Cardiac muscle cell (in vitro differentiated cells and primary cell): ENCODE results near the gene ARHGEF26. TPM values are rescaled to one million over a fixed set of nuclear protein-coding genes. Genes with fewer than 3 reads are reported as not detected.

ENCODE experiments used
- DNase-seq, 2 donors: peaks; one replicate each; pipeline versions ENCODE4 v3.0.0 to v3.0.0-alpha.2; 2010 to 2017; ENCODE audit warnings: low read depth in 1 of 2, low spot score in 1 of 2
- H3K27ac ChIP-seq: fragments of 200-600 bp; sonication (generic); 2 replicates; pipeline ENCODE4 v1.5.1; 2016
- H3K27me3 ChIP-seq: fragments of 200-600 bp; sonication (generic); 2 replicates; pipeline ENCODE4 v1.6.0; 2016; ENCODE audit warnings: control low read depth
- H3K36me3 ChIP-seq: fragments of 200-600 bp; sonication (generic); 2 replicates; pipeline ENCODE4 v1.5.1; 2016; ENCODE audit warnings: control low read depth
- H3K4me1 ChIP-seq: fragments of 200-600 bp; sonication (generic); 2 replicates; pipeline ENCODE4 v1.8.1; 2017; ENCODE audit warnings: low read depth, mild to moderate bottlenecking, mixed run types
- H3K4me3 ChIP-seq: fragments of 200-600 bp; sonication (generic); 2 replicates; pipeline ENCODE4 v1.5.1; 2016; ENCODE audit warnings: mild to moderate bottlenecking
- H3K9me3 ChIP-seq: fragments of 200-600 bp; sonication (generic); 2 replicates; pipeline ENCODE4 v1.5.1; 2017; ENCODE audit warnings: low read depth, mild to moderate bottlenecking, control low read depth
- CTCF ChIP-seq: IDR thresholded peaks from 2 replicates; pipeline ENCODE4 v1.5.1; 2012; ENCODE audit warnings: low read depth, mild to moderate bottlenecking, low read length
- polyA plus RNA-seq: library from polyadenylated mRNA; unstranded; fragments of >200 nt; fragmentation: Nextera tagmentation; extraction: Ambion mirVana; gene quantifications from 2 replicates; pipeline ENCODE4 v1.2.1, GENCODE V29; 2016
- total RNA-seq: library from RNA; depleted of rRNA; stranded (reverse); fragments of >200 nt; gene quantifications from 2 replicates; pipeline ENCODE4 v1.2.3, GENCODE V29; 2016

ARHGEF26 gene
- total and polyA plus RNA-seq, 2 experiments from 2014 or later, result 3.4 to 4.2 TPM

- Histone ChIP-seq H3K9me3 (no peaks in the 10 kb centered on the region), H3K27ac (no peak overlapping the region), H3K27me3 (no peaks in the 10 kb centered on the region), H3K4me3 (no peak overlapping the region), H3K36me3 (no peaks in the 10 kb centered on the region), H3K4me1 (no peaks in the 10 kb centered on the region)
- no peak for TF ChIP-seq CTCF
- no peak for DNase-seq
Observed at GRCh38 chr3:154236331-154236730, 115.1 kb downstream of the ARHGEF26 start.

GRCh38 chr3:154240235-154240634 lies 119.0 kb downstream of the ARHGEF26 start:
- no peak for TF ChIP-seq CTCF
- H3K27ac ChIP-seq, result no peak overlapping the region
- no peaks in the 10 kb centered on the region for H3K36me3 ChIP-seq
- no peak overlapping the region for H3K4me3 ChIP-seq
- H3K9me3 ChIP-seq, result no peaks in the 10 kb centered on the region
- DNase-seq, result no peak
- H3K4me1 ChIP-seq, result no peaks in the 10 kb centered on the region
- no peaks in the 10 kb centered on the region for H3K27me3 ChIP-seq

GRCh38 chr3:154241496-154241895 lies 120.3 kb downstream of the ARHGEF26 start:
- Histone ChIP-seq H3K27me3 (no peaks in the 10 kb centered on the region), H3K36me3 (no peaks in the 10 kb centered on the region), H3K27ac (no peak overlapping the region), H3K4me3 (no peak overlapping the region), H3K4me1 (no peaks in the 10 kb centered on the region), H3K9me3 (no peaks in the 10 kb centered on the region)
- no peak for TF ChIP-seq CTCF
- no peak for DNase-seq

GRCh38 chr3:154242766-154243165 lies 121.6 kb downstream of the ARHGEF26 start:
- H3K27me3 ChIP-seq, result no peaks in the 10 kb centered on the region
- no peaks in the 10 kb centered on the region for H3K36me3 ChIP-seq
- no peak for DNase-seq
- no peaks in the 10 kb centered on the region for H3K9me3 ChIP-seq
- no peaks in the 10 kb centered on the region for H3K4me1 ChIP-seq
- no peak overlapping the region for H3K27ac ChIP-seq
- H3K4me3 ChIP-seq, result no peak overlapping the region
- no peak for TF ChIP-seq CTCF

GRCh38 chr3:154243353-154243752 lies 122.2 kb downstream of the ARHGEF26 start:
- no peaks in the 10 kb centered on the region for H3K27me3 ChIP-seq
- H3K9me3 ChIP-seq, result no peaks in the 10 kb centered on the region
- peak in 1 of 2 donors; percentile 34 for DNase-seq
- H3K27ac ChIP-seq, result no peak overlapping the region
- no peak for TF ChIP-seq CTCF
- no peak overlapping the region for H3K4me3 ChIP-seq
- no peaks in the 10 kb centered on the region for H3K36me3 ChIP-seq
- H3K4me1 ChIP-seq, result no peaks in the 10 kb centered on the region

GRCh38 chr3:154244644-154245043 lies 123.5 kb downstream of the ARHGEF26 start:
- Histone ChIP-seq H3K27me3 (no peaks in the 10 kb centered on the region), H3K27ac (no peak overlapping the region), H3K4me1 (no peaks in the 10 kb centered on the region), H3K4me3 (no peak overlapping the region), H3K36me3 (no peaks in the 10 kb centered on the region), H3K9me3 (no peaks in the 10 kb centered on the region)
- peak in 1 of 2 donors; percentile 62 for DNase-seq
- TF ChIP-seq CTCF, result no peak
